NOMO-1 treated with dmso at 0.1 percent for 144 hours (cell line): ENCODE data around the gene EDDM13.
A peak's percentile ranks its signal among the peaks of the same experiment; 100 is the strongest.
"Not testable (repeated sequence)": the region's sequence is repeated elsewhere in the genome, so short reads cannot be mapped to it uniquely, and the experiment has no call there.

Source experiments
- DNase-seq: peaks from one replicate; lab custom pipeline; 2025; ENCODE audit not compliant: unreplicated experiment; lab: John Stamatoyannopoulos, UW

EDDM13 gene

DNA sequence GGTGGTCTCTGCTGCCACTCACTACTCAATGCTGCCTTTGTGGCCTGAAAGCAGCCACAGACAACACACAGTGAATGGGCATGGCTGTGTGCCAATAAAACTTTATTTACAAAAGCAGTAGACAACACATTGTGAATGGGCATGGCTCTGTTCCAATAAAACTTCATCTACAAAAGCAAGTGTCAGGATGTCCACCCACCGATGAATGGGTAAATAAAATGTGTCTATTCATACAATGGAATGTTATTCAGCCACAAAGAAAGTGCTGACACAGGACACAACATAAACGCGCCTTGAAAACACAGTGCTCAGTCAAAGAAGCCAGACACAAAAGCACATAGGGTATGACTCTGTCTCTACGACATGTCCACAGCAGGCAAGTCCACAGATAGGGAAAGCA lies 22.0 kb downstream of the EDDM13 start:
- no peak for DNase-seq

DNA sequence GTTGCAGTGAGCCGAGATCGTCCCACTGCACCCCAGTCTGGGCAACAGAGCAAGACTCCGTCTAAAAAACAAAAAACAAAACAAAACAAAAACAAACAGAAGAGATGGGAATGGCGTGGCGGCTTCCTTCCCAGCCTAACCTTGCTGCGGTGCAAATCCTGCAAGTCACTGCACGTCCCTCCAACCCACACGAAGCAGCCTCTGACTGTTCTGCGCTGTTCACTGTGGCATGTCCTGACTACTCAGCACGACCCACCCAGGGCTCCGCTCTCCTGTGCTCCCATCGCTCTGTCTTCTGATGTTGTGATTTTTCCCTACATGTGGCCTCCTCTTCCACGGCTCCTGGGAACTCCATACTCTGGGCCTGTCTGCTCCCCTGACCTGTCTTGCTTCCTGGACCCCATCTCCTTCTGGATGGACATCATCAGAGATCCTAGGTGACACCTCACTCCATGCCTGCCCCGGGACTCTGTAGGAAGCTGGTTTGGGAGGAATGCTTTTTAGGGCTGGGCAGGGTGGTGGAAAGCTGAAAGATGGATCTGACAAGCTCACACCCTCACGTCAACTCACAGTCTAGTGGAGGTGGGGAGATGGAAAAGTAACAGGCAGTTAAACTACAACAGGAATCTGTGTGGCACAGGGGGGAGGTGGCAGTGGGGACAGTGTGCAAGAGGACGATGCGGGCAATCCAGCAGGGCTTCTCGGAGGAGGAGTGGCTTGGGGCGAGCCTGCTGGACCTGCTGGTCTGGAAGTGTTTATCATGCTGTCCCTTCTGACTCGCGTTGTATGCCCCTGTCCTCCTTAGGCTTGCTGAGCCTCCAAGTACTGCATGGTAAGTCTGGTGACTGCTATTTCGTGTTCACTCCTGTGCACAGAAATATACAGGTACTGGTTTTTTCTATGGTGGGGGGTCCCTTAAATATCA lies 23.2 kb downstream of the EDDM13 start:
- no peak for DNase-seq

DNA sequence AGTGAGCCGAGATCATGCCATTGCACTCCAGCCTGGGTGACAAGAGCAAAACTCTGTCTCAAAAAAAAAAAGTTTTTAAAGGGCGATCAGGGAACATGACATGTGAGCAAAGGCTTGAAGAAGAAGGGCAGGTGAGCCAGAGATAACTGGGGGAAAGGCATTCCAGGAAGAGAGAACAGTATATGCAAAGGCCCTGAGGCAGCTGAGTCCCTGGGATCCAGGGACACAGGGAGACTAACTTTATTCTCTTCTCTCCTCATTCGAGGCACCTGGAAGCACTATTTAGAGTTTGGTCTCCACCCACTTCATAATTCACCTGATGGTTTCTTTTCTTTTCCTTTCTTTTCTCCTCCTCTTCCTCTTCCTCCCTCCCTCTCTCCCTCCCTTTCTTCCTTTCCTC lies 24.5 kb downstream of the EDDM13 start:
- DNase-seq, result no peak

DNA sequence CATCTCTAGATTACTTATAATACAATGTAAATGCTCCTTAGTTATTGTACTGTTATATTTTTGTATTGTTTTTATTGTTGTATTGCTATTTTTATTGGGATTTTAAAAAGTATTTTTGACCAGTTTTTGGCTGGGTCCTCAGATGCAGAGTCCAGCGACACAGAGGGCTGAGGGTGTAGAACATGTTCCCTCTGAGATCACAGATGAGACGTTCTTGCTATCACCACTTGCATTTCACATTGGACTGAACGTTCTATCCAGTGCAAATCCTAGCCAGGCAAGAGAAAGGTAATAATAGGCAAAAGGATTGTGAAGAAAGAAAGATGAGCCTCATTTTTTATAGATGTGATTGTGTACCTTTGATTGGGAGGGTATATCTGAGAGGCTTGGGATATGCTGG lies 27.1 kb downstream of the EDDM13 start:
- DNase-seq, result no peak

DNA sequence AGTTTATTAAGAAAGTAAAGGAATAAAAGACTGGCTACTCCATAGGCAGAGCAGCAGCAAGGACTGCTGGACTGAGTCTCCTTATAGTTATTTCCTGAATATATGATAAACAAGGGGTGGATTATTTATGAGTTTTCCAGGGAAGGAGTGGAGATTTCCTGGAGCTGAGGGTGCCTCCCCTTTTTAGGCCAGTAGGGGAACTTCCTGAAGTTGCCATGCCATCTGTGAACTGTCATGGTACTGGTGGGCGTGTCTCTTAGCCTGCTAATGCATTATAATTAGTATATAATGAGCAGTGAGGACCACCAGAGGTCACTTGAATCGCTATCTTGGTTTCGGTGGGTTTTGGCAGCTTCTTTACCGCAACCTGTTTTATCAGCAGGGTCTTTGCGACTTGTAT lies 28.6 kb downstream of the EDDM13 start:
- no peak for DNase-seq

DNA sequence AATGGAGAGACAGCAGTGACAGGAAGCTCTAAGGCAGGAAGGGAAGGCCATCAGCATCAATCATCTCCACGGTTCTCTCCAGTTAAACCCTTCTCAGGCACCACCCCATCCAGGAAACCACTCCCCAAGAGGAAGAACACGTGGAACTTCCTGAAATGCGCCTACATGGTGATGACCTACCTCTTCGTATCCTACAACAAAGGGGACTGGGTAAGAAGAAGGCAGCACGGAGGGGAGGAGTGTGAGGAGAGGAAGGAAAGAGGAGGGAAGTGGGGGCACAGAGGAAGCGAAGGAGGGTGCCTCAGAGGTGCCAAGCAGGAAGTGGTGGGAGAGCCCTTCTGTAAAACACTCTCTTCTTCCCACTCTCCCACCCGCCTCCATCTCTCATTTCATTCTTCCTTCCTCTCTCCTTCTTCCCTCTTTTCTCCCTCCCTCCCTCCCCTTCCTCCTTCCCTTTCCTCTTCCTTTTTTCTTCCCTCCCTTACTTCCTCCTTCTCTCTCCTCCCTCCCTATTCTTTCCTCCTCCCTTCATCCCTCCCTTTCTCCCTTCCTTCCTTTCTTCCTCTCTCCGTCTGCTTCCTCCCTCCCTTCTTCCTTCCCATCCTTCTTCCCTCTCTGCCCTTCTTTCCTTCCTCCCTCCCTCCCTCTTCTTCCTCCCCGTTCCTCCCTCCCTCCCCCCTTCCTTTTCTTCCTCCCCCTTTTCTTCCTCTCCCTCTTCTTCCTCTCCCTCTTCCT lies 29.5 kb downstream of the EDDM13 start:
- DNase-seq, result peak; percentile 36

DNA sequence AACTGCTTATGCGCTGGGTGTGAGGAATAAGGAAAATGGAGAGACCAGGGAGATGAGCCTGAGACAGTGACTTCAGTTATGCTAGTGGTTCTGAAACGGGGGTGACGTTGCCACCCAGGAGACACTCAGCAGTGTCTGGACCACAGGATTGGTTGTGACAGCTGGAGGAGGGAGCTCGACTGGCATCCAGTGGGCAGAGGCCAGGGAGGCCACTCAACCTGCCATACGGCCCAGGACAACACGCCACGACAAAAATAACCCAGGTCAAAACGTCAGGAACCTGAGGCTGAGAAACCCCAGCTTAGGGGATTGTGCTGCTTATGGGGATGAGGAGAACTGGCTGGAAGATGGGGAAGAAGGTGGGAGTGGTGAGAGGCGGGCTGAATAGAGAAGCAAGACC lies 31.7 kb downstream of the EDDM13 start:
- DNase-seq, result no peak

DNA sequence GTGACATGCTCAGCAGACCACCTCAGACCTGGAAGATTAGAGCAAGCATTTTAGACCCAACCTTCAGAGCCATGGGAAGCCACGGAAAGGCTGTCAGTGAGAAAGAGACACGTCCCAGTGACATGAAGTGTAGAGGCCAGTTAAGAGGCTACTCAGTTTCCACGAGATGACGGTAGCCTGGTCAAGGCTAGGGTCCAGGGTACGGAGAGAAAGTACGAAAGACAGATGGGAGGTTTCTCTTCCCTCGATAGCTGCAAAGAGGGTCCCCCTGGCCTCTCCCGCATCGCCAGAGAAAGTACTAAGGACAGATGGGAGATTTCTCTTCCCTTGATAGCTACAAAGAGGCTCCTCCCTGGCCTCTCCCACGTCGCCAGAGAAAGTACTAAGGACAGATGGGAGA lies 33.5 kb downstream of the EDDM13 start:
- no peak for DNase-seq

DNA sequence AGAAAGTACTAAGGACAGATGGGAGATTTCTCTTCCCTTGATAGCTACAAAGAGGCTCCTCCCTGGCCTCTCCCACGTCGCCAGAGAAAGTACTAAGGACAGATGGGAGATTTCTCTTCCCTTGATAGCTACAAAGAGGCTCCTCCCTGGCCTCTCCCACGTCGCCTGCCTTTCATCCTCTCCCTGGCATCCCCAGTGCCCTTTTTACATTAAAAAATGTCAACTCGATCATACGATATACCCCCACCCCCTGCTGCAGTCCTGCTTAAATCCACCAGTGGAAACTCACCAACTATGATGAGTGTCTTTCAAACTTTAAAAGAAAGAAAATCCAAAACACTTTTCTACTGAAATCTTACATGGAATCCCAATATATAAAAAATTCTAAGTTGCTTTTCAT lies 34.5 kb downstream of the EDDM13 start:
- DNase-seq, result not testable (repeated sequence)

DNA sequence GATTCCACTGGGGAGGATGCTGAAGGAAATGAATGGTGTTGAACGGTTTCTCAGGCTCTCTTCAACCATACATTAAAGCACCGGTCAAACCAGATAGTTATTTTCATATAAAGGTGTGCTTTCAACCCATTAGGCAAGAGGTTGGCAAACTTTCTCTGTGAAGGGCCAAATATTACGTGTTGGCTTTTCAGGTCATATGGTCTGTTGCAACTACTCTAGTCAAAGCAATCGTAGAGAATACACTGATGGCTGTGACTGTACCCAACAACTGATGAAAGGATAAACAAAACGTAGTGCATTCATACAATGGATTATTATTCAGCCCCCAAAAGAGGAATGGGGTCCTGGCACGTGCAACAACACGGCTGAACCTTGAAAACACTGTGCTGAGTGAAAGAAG lies 36.2 kb downstream of the EDDM13 start:
- DNase-seq, result no peak

DNA sequence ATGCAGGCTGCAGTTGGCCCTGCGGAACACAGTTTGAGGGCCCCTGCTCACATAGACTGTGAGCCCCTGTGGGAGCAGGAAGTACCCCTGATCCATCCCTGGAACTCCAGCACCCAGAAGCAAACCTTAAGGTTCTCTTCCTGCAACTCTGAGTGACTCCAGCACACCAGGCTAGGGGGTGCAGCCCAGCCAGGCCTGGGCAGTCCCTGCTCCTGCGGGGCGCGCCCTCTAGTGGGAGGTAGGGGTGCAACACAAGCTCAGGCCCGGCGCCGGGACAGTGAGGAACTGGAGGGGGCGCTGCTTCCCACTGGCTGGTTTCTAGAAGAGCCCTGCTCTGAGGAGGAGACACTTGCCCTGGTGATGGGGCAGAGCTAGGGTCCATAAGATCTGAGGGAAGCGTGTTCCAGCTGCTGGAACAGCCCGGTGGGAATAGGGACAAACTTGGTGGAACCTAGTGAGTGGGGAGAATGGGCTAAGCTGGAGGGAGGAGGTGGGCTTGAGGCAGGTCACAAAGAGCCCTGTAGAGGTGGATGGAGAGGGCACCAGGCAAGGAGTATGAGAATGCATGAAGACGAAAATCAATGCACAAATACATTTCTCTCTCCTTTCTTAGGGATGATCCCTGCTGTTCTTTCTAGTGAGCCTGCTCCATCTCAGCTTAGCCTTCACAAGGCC lies 37.1 kb downstream of the EDDM13 start:
- DNase-seq, result peak; percentile 25

DNA sequence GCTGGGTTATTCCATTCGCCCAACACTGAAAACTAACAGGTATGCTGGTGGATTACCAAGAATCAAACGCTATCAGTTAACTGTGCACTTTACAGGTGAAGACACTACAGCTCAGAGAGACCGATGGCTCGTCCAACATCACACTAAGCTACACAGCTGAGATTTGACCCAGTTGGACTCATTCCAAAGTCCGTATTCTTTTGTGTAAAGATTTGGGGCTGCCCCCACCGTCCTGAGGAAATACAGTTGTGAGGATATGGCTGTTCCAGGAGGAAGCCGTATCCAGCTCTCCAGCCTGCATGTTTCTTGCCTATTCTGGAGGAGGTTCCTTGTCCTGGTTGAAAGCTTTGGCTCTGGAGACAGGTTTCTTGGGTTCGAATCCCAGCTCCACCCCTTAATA lies 37.9 kb downstream of the EDDM13 start:
- DNase-seq, result no peak

DNA sequence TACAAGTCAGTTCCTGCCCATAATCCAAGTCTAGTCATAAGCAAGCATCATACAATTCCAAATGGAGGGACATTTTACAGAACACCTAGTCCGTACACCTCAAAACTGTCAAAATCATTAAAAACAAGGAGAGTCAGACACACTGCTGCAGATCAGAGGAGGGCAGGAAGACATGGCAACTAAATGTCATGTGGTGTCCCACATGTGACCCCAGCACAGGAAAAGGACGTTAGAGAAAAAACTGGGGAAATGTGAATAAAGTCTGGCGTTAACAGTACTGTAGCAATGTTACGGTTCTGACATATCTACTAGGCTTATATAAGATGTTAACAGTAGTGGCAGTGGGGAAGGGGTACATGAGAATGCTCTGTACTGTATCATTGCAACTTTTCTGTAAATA lies 39.8 kb downstream of the EDDM13 start:
- DNase-seq, result no peak

DNA sequence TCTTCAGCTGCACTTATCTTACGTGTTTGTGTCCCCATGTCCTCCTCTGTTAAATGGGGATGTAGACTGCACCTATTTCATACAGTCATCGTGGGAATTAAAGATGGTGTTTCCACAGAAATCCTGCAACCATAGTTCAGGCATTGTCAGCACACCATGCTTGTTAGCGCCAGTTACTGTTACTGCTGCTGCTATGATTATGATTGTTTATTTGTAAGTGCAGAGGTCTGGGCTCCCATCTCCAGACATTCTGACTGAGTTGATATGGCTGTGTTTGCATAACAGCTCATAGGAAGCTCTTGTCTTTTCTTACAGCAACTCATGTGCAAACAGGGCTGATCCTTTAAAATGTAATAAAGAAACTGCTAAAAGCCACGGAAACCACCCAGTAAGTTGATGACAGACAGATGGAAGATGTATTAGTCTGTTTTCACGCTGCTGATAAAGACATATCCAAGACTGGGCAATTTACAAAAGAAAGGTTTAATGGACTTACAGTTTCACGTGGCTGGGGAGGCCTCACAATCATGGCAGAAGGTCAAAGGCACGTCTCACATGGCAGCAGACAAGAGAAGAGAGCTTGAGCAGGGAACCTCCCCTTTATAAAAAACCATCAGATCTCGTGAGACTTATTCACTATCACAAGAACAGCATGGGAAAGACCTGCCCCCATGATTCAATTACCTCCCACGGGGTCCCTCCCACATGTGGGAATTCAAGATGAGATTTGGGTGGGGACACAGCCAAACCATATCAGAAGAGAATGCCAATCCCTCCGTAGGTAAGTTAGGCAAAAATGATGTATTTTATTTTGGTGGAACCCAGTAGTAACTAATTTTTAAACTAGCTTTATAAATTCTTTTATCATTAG lies 40.5 kb downstream of the EDDM13 start:
- no peak for DNase-seq

DNA sequence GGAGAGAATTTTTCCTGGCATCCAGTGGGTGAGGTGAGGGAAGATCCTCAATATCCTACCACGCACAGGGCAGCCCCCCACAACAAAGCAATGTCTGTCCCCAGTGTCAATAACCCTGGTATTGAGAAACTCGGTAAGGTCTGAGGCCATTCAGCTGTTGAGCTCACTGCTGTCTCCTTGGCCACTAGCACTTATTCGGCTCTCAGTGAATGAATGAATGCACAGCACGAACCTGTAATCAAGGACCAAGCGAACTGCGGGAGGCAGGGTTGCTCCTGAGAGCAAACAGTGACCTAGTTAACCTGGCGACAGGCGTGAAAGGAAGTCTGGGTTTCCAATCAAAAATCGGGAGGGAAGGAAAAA lies 41.5 kb downstream of the EDDM13 start:
- DNase-seq, result peak; percentile 62

DNA sequence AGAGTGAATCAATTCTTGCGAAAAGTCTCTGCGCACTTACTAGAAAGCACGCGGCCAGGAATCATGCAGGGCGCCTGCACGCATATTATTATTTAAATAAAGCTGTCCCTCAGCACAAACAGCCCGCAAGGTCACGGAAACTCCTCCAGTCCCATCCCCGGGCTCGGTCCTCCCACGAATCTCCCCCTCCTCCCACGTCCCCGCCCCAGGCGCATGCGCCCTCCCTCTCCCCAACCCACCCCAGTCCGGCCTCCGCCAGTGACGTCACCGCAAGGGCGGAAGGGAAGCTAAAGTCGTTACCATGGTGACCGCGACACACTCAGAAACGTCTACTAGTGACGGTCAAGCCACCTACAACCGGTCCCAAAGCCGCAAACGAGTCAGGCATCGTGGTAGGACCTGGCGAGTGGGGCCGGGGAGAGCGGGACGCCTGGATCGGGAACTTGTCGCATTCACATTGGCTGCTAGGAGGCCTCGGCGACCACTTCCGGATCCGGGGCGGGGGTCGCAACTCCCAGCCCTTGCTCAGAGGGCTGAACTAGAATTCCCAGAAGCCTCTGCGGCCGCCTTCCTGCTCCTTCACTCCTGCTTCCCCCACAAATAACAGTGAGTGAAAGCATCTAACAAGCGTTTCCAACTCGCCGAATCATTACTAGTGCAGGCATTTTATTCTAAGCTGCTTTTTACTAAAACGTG lies 42.0 kb downstream of the EDDM13 start, which contains the start of gene ZSCAN5A:
Gene ZSCAN5A (minus strand): TSS at position 459 of the 696 bp plus-strand sequence. CDS start 89,793 bp downstream, outside the sequence.
- DNase-seq, result peak; percentile 96

DNA sequence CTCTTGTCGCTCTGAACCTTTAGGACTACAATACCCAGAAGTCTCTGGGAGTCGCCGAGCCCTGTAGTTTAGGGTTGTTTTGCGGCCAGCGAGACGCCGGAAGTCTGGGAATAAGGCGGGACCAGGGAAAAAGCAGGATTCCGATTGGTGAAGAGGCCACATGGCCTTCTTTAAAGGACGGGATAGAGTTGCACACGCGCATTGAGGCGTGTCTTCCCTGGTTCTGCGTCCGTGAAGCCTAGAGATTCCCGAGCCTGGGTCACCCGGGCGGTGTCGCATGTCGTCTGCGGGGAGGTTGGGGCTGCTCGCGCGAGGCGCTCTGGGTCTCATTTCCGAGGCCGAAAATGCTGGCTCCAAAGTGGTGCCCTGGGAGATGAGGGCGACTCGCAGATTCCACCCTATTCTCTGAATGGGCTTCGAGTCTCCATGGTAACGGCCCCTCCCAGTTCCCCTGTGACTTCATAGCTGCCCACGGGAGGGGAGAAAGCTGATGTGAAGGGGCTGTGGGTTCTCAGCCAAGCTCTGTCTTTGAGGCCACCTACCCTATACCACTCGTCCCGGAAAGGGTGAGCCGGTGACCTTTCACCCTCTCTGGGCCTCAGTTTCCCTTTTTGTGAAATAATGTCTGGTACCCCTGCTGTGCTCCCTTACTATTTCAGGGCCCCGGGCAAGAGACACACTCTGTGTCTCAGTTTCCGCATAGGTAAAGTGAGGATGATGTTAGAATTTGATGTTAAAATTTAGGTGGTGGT lies 42.7 kb downstream of the EDDM13 start:
- DNase-seq, result peak; percentile 96

DNA sequence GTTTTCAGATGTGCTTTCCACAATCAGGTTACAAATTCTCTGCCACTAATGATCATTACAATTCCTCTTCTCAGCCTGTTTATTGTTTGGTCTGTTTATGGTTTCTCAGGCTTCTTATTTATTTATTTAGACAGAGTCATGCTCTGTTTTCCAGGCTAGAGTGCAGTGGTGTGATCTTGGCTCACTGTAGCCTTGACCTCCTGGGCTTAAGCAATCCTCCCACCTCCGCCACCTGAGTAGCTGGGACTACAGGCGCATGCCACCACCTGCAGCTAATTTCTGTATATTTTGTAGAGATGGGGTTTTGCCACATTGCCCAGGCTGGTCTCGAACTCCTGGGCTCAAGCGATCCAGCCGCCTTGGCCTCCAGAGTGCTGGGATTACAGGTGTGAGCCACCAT lies 44.2 kb downstream of the EDDM13 start:
- no peak for DNase-seq

DNA sequence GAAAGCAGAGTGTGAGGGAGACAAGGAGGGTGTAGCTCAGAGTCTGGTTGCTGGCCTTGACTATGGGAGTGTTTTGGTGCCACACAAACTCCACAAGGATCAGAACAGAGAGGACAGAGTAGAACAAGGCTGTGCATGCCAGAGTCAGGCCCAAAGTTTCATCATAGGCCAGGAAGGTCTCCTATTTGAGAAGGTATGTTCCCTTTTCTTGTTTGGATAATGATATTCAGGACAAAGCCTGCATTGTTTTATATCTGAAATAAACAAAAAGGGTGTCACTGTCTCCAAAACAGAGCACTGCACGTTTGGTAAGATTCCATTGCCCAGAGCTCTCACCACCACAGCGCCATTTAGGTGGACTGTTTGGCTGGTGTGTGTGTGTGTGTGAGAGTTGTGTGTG lies 45.2 kb downstream of the EDDM13 start:
- DNase-seq, result no peak
